ENCODE results near the gene SMAD2. TPM values are rescaled to one million over a fixed set of nuclear protein-coding genes. Genes with fewer than 3 reads are reported as not detected.
A peak's percentile ranks its signal among the peaks of the same experiment; 100 is the strongest.

The SMAD2 gene
- total and polyA plus RNA-seq, 2 experiments from 2014 or later: 30.9 to 90.7 TPM

GRCh38 chr18:47926101-47926850 is 4.2 kb downstream of the SMAD2 start:
- peaks cover 73% of the 10 kb centered on the region for H3K4me1 ChIP-seq (ENCODE audit: insufficient read depth)

More at GRCh38 chr18:47926101-47926850, 4.2 kb downstream of the SMAD2 start:
- Histone ChIP-seq H2AFZ (no peak overlapping the region), H3K9me2 (ENCODE audit: insufficient read depth) (no peaks in the 10 kb centered on the region), H3K27ac (ENCODE audit: low read depth) (no peak overlapping the region), H3K4me3 (peak overlapping the region; percentile 20), H3F3A (replicated peaks; ENCODE audit: low read depth) (no peaks in the 10 kb centered on the region; the same call in 1 of the 2 replicates), H3K36me3 (ENCODE audit: insufficient read depth) (no peaks in the 10 kb centered on the region), H4K20me1 (replicated peaks; ENCODE audit: insufficient read depth) (peaks cover 44% of the 10 kb centered on the region), H3K27me3 (ENCODE audit: insufficient read depth) (no peaks in the 10 kb centered on the region), H3K4me2 (peak overlapping the region; percentile 52), H3K79me2 (replicated peaks; ENCODE audit: insufficient read depth) (peaks cover 86% of the 10 kb centered on the region)
- Mint-ChIP-seq H3K27ac (0 out of 2 replicates have a peak overlapping the region, but pooled peaks have one; percentile 27), H3K4me3 (no peak overlapping the region), H3K9me3 (no peaks in the 10 kb centered on the region), H3K4me1 (peaks cover 59% of the 10 kb centered on the region), H3K36me3 (ENCODE audit: low read depth) (no peaks in the 10 kb centered on the region; the same call in 2 of the 3 replicates), H3K27me3 (ENCODE audit: insufficient read depth, low read depth, poor library complexity) (no peaks in the 10 kb centered on the region)
- DNase-seq (ENCODE audit: low spot score) (no peak), ATAC-seq (no peak)
- TF ChIP-seq EZH2 (IDR thresholded peaks at IDR 0.05; ENCODE audit: low read depth, unreplicated experiment) (no peak), REST (IDR thresholded peaks at IDR 0.05; ENCODE audit: unreplicated experiment) (no peak), JUNB (IDR thresholded peaks at IDR 0.05; ENCODE audit: unreplicated experiment) (no peak), CTCF (conservative IDR thresholded peaks at IDR 0.05; ENCODE audit: low read depth in 2 of 2) (no peak), NANOG (IDR thresholded peaks at IDR 0.05; ENCODE audit: borderline replicate concordance) (no peak), CREB1 (CRISPR knock-in tag; IDR thresholded peaks at IDR 0.05; ENCODE audit: low read depth) (no peak), ZNF331 (CRISPR knock-in tag; IDR thresholded peaks at IDR 0.05; ENCODE audit: low read depth) (no peak), EZH2phosphoT487 (IDR thresholded peaks at IDR 0.05; ENCODE audit: unreplicated experiment) (no peak), ZNF462 (CRISPR knock-in tag; IDR thresholded peaks at IDR 0.05) (no peak), ZNF114 (CRISPR knock-in tag; IDR thresholded peaks at IDR 0.05) (no peak), ETS1 (IDR thresholded peaks at IDR 0.05) (no peak), POLR2AphosphoS5 (IDR thresholded peaks at IDR 0.05; ENCODE audit: low read depth) (no peak), STAT1 (IDR thresholded peaks at IDR 0.05; ENCODE audit: unreplicated experiment) (no peak)

Measured in GM23338 (cell line).